Measurements from ENCODE around the gene BLOC1S6. TPM values are rescaled to one million over a fixed set of nuclear protein-coding genes. Genes with fewer than 3 reads are reported as not detected.
A peak's percentile ranks its signal among the peaks of the same experiment; 100 is the strongest.

The BLOC1S6 gene
- total and polyA plus RNA-seq, 9 of the 15 experiments (the other 6 are each of a cell fraction or from before 2014, with no cell fraction given) = 18.2 to 72.4 (median 38.4) TPM

DNA sequence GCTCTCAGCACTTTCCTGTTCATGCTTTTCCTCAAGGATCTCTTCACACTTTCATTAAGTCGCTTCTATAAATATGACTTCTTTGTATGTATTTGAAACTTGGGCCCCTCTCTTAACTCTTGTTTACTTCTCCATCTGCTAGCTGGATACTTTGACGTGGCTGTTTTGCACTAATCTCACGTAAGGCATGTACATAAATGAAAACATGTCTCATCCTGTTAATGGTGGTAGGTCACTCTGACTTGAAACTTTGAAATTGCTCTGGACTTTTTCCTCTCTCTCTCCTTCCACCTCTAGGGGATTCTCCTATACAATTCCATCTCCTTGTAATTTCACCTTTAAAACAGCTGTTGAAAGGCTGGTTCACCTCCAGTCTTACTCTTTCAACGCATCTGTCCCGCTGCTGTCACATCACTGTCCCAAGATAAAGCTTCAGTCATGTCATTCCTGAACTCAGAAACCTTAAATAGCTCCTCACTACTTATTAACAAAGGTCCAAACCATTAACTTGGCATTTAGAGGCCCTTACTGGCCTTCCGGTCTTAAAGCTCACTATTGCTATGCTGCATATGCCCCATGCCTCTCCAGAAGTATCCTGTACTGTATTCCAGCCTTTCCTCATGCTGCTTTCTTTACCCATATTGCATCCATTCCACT is 1.2 kb downstream of the BLOC1S6 start:
- no peak overlapping the region; the same call in 1 of the 2 replicates for H2AFZ ChIP-seq (ENCODE audit: low read depth, low read length)
- DNase-seq (ENCODE audit: extremely low read depth in 1 of 4, low spot score in 3 of 4) (no peak), FAIRE-seq (no peak), ATAC-seq (no peak)
- ChIA-PET CTCF (ENCODE audit: low intra/inter-chr PET ratio) (interaction anchor here (0.6 kb wide), 1 partner anchor 421 kb away, joined by 3 read pairs; no protein-coding TSS in a partner anchor), POLR2A (interaction anchor here (0.6 to 2.3 kb wide), 8 partner anchors 9 to 89 kb away, joined by 3 to 11 read pairs (median 4); no protein-coding TSS in a partner anchor)
- peak overlapping the region; percentile 80 for H3K4me3 ChIP-seq
- no peaks in the 10 kb centered on the region for H4K20me1 ChIP-seq (replicated peaks; ENCODE audit: control insufficient read depth, insufficient read depth, low read length)
- H3K9ac ChIP-seq (ENCODE audit: insufficient read depth in 1 of 2, low read depth in 2 of 2, low read length in 2 of 2) = peak overlapping the region; percentile 70 to 98
- no peaks in the 10 kb centered on the region for H3K27me3 ChIP-seq (ENCODE audit: control insufficient read depth in 2 of 2, insufficient read depth in 2 of 2, low read length in 2 of 2)
- intact Hi-C loops (cut with micrococcal nuclease) (loop anchor here (5.0 kb wide), 1 partner anchor 66 kb away; the partner anchor contains the start of gene SLC30A4), in situ Hi-C loops (cut with MboI) (no loop called here)
- H3K4me2 ChIP-seq (ENCODE audit: insufficient read depth, low read length) = peak overlapping the region; percentile 90
- H3K9me1 ChIP-seq (ENCODE audit: control insufficient read depth, insufficient read depth, low read length) = no peaks in the 10 kb centered on the region
- peaks cover 0 to 17% of the 10 kb centered on the region in 2 experiments; a peak in 3 of 5 replicates for H3K4me1 ChIP-seq (replicated peaks in 1 of 2; ENCODE audit: control insufficient read depth in 2 of 2, insufficient read depth in 2 of 2, low read length in 2 of 2)
- no peak for TF ChIP-seq STAT5B (CRISPR knock-in tag; IDR thresholded peaks at IDR 0.05)
- TF ChIP-seq MEIS2 (IDR thresholded peaks at IDR 0.05; ENCODE audit: partially characterized antibody) = peak; percentile 16
- peak; percentile 41; the same call in 1 of the 2 replicates for TF ChIP-seq PKNOX1 (IDR thresholded peaks at IDR 0.05)
- peak in 1 of 2 experiments; percentile 59; a peak in 3 of 4 replicates for TF ChIP-seq FOXK2 (conservative IDR thresholded peaks at IDR 0.05 in 1 of 2, IDR thresholded peaks at IDR 0.05 in 1 of 2; ENCODE audit: low read depth in 2 of 2)
- TF ChIP-seq MNT (conservative IDR thresholded peaks at IDR 0.05) = 0 out of 4 replicates have a peak, but pooled peaks of 1 of the 2 experiments have one; percentile 19
- no peak for TF ChIP-seq HNRNPH1 (optimal IDR thresholded peaks at IDR 0.05; ENCODE audit: low read depth, low read length)
- H3K36me3 ChIP-seq (ENCODE audit: control insufficient read depth, insufficient read depth, low read length) = peaks cover 19% of the 10 kb centered on the region; the same call in 1 of the 3 replicates
- no TSS peak for BruUV-seq (replicated peaks)
- H3K9me3 ChIP-seq (replicated peaks; ENCODE audit: control insufficient read depth, insufficient read depth, low read depth, low read length) = no peaks in the 10 kb centered on the region
- WGBS (ENCODE audit: insufficient coverage, low coverage, missing lambda C conversion rate) = 2% methylated on average over 6 of the region's 6 CpGs
- peak overlapping the region; percentile 93 for H3K27ac ChIP-seq (ENCODE audit: extremely low read depth, low read depth, low read length)
- H3K79me2 ChIP-seq (ENCODE audit: control insufficient read depth, insufficient read depth, low read length) = peaks cover 73% of the 10 kb centered on the region

Measured in K562 (cell line).